ENCODE results near the gene ILRUN. TPM values are rescaled to one million over a fixed set of nuclear protein-coding genes. Genes with fewer than 3 reads are reported as not detected.
"Not testable (repeated sequence)": the region's sequence is repeated elsewhere in the genome, so short reads cannot be mapped to it uniquely, and the experiment has no call there.

The ILRUN gene
- total RNA-seq, 1 experiment from 2014 or later, result 42.2 TPM

- DNase-seq, result no peak
- H3K36me3 ChIP-seq (replicated peaks; ENCODE audit: control insufficient read depth, insufficient read depth, low read length), result no peaks in the 10 kb centered on the region
- no peak overlapping the region for H3K4me3 ChIP-seq (ENCODE audit: insufficient read depth, low read depth, low read length)
Measured at GRCh38 chr6:34717466-34717865, 20.9 kb upstream of the ILRUN start.

GRCh38 chr6:34714663-34715062, 18.1 kb upstream of the ILRUN start:
- H3K27me3 ChIP-seq (ENCODE audit: control insufficient read depth, insufficient read depth, low read length), result no peaks in the 10 kb centered on the region
- H3K36me3 ChIP-seq (replicated peaks; ENCODE audit: control insufficient read depth, insufficient read depth, low read length), result no peaks in the 10 kb centered on the region
- no peak for DNase-seq
- no peak overlapping the region for H3K4me3 ChIP-seq (ENCODE audit: insufficient read depth, low read depth, low read length)

More at GRCh38 chr6:34717466-34717865, 20.9 kb upstream of the ILRUN start:
- no peaks in the 10 kb centered on the region for H3K27me3 ChIP-seq (ENCODE audit: control insufficient read depth, insufficient read depth, low read length)

GRCh38 chr6:34712881-34713280, 16.3 kb upstream of the ILRUN start:
- H3K27me3 ChIP-seq (ENCODE audit: control insufficient read depth, insufficient read depth, low read length); H3K36me3 ChIP-seq (replicated peaks; ENCODE audit: control insufficient read depth, insufficient read depth, low read length); H3K4me3 ChIP-seq (ENCODE audit: insufficient read depth, low read depth, low read length); DNase-seq: not testable (repeated sequence)

- peak; percentile 28 for DNase-seq
Measured at GRCh38 chr6:34709386-34709785, 12.8 kb upstream of the ILRUN start.

GRCh38 chr6:34705241-34705640, 8.7 kb upstream of the ILRUN start:
- no peak for DNase-seq
- Histone ChIP-seq H3K36me3 (replicated peaks; ENCODE audit: control insufficient read depth, insufficient read depth, low read length) (no peaks in the 10 kb centered on the region), H3K4me3 (ENCODE audit: insufficient read depth, low read depth, low read length) (no peak overlapping the region), H3K27me3 (ENCODE audit: control insufficient read depth, insufficient read depth, low read length) (no peaks in the 10 kb centered on the region)

More at GRCh38 chr6:34709386-34709785, 12.8 kb upstream of the ILRUN start:
- H3K36me3 ChIP-seq (replicated peaks; ENCODE audit: control insufficient read depth, insufficient read depth, low read length), result no peaks in the 10 kb centered on the region
- H3K4me3 ChIP-seq (ENCODE audit: insufficient read depth, low read depth, low read length), result no peak overlapping the region
- H3K27me3 ChIP-seq (ENCODE audit: control insufficient read depth, insufficient read depth, low read length), result no peaks in the 10 kb centered on the region

- Histone ChIP-seq H3K36me3 (replicated peaks; ENCODE audit: control insufficient read depth, insufficient read depth, low read length) (no peaks in the 10 kb centered on the region), H3K4me3 (ENCODE audit: insufficient read depth, low read depth, low read length) (no peak overlapping the region)
- no peak for DNase-seq
Measured at GRCh38 chr6:34701199-34701598, 4.6 kb upstream of the ILRUN start.

GRCh38 chr6:34697904-34698559, 1.5 kb upstream of the ILRUN start:
- no peak for DNase-seq
- no peaks in the 10 kb centered on the region for H3K36me3 ChIP-seq (replicated peaks; ENCODE audit: control insufficient read depth, insufficient read depth, low read length)
- H3K4me3 ChIP-seq (ENCODE audit: insufficient read depth, low read depth, low read length), result no peak overlapping the region
- H3K27me3 ChIP-seq (ENCODE audit: control insufficient read depth, insufficient read depth, low read length), result no peaks in the 10 kb centered on the region

More at GRCh38 chr6:34701199-34701598, 4.6 kb upstream of the ILRUN start:
- H3K27me3 ChIP-seq (ENCODE audit: control insufficient read depth, insufficient read depth, low read length), result no peaks in the 10 kb centered on the region

- Histone ChIP-seq H3K4me3 (ENCODE audit: insufficient read depth, low read depth, low read length) (no peak overlapping the region; the same call in 1 of the 2 replicates), H3K27me3 (ENCODE audit: control insufficient read depth, insufficient read depth, low read length) (no peaks in the 10 kb centered on the region), H3K36me3 (replicated peaks; ENCODE audit: control insufficient read depth, insufficient read depth, low read length) (no peaks in the 10 kb centered on the region)
- DNase-seq, result no peak
Measured at GRCh38 chr6:34697544-34697836, 923 bp upstream of the ILRUN start.

- Histone ChIP-seq H3K27me3 (ENCODE audit: control insufficient read depth, insufficient read depth, low read length) (no peaks in the 10 kb centered on the region), H3K4me3 (ENCODE audit: insufficient read depth, low read depth, low read length) (peak overlapping the region; percentile 72), H3K36me3 (replicated peaks; ENCODE audit: control insufficient read depth, insufficient read depth, low read length) (no peaks in the 10 kb centered on the region)
- DNase-seq, result no peak
Measured at GRCh38 chr6:34696189-34696738, 303 bp downstream of the ILRUN start.

- no peak for DNase-seq
- H3K27me3 ChIP-seq (ENCODE audit: control insufficient read depth, insufficient read depth, low read length), result no peaks in the 10 kb centered on the region
Measured at GRCh38 chr6:34695729-34696188, 808 bp downstream of the ILRUN start.

GRCh38 chr6:34692280-34692679, 4.3 kb downstream of the ILRUN start:
- no peak overlapping the region for H3K4me3 ChIP-seq (ENCODE audit: insufficient read depth, low read depth, low read length)
- H3K27me3 ChIP-seq (ENCODE audit: control insufficient read depth, insufficient read depth, low read length), result no peaks in the 10 kb centered on the region
- H3K36me3 ChIP-seq (replicated peaks; ENCODE audit: control insufficient read depth, insufficient read depth, low read length), result no peaks in the 10 kb centered on the region; the same call in 1 of the 2 replicates
- DNase-seq, result no peak

More at GRCh38 chr6:34695729-34696188, 808 bp downstream of the ILRUN start:
- H3K4me3 ChIP-seq (ENCODE audit: insufficient read depth, low read depth, low read length), result peak overlapping the region; percentile 72
- H3K36me3 ChIP-seq (replicated peaks; ENCODE audit: control insufficient read depth, insufficient read depth, low read length), result no peaks in the 10 kb centered on the region

- no peaks in the 10 kb centered on the region for H3K27me3 ChIP-seq (ENCODE audit: control insufficient read depth, insufficient read depth, low read length)
- no peak for DNase-seq
- no peaks in the 10 kb centered on the region; the same call in 1 of the 2 replicates for H3K36me3 ChIP-seq (replicated peaks; ENCODE audit: control insufficient read depth, insufficient read depth, low read length)
- H3K4me3 ChIP-seq (ENCODE audit: insufficient read depth, low read depth, low read length), result no peak overlapping the region
Measured at GRCh38 chr6:34689742-34690141, 6.8 kb downstream of the ILRUN start.

- Histone ChIP-seq H3K36me3 (replicated peaks; ENCODE audit: control insufficient read depth, insufficient read depth, low read length) (no peaks in the 10 kb centered on the region; the same call in 1 of the 2 replicates), H3K27me3 (ENCODE audit: control insufficient read depth, insufficient read depth, low read length) (no peaks in the 10 kb centered on the region), H3K4me3 (ENCODE audit: insufficient read depth, low read depth, low read length) (no peak overlapping the region)
- no peak for DNase-seq
Measured at GRCh38 chr6:34688956-34689355, 7.6 kb downstream of the ILRUN start.

- no peak for DNase-seq
- Histone ChIP-seq H3K27me3 (ENCODE audit: control insufficient read depth, insufficient read depth, low read length) (no peaks in the 10 kb centered on the region), H3K4me3 (ENCODE audit: insufficient read depth, low read depth, low read length) (no peak overlapping the region), H3K36me3 (replicated peaks; ENCODE audit: control insufficient read depth, insufficient read depth, low read length) (no peaks in the 10 kb centered on the region; the same call in 1 of the 2 replicates)
Measured at GRCh38 chr6:34684919-34685318, 11.6 kb downstream of the ILRUN start.

- Histone ChIP-seq H3K27me3 (ENCODE audit: control insufficient read depth, insufficient read depth, low read length) (no peaks in the 10 kb centered on the region), H3K4me3 (ENCODE audit: insufficient read depth, low read depth, low read length) (no peak overlapping the region), H3K36me3 (replicated peaks; ENCODE audit: control insufficient read depth, insufficient read depth, low read length) (no peaks in the 10 kb centered on the region; the same call in 1 of the 2 replicates)
- no peak for DNase-seq
Measured at GRCh38 chr6:34684364-34684763, 12.2 kb downstream of the ILRUN start.

Data from H7 (cell line).